NCI-H1930 (cell line): ENCODE data around the gene IQGAP2.
"Not testable (repeated sequence)": the region's sequence is repeated elsewhere in the genome, so short reads cannot be mapped to it uniquely, and the experiment has no call there.

Experiments
- DNase-seq, 2 experiments: peaks; one replicate each; lab custom pipeline; 2025; lab: John Stamatoyannopoulos, UW

IQGAP2 gene

GRCh38 chr5:76716456-76717157 lies 313.5 kb downstream of the IQGAP2 start:
- peak in 1 of 2 experiments; percentile 9 for DNase-seq

- DNase-seq = no peak
Observed at GRCh38 chr5:76717222-76718083, 314.4 kb downstream of the IQGAP2 start.

- no peak for DNase-seq
Observed at GRCh38 chr5:76718381-76718832, 315.3 kb downstream of the IQGAP2 start.

GRCh38 chr5:76718880-76719279 lies 315.8 kb downstream of the IQGAP2 start:
- DNase-seq = no peak

GRCh38 chr5:76720988-76721569 lies 318.0 kb downstream of the IQGAP2 start:
- no peak for DNase-seq

GRCh38 chr5:76723266-76723665 lies 320.2 kb downstream of the IQGAP2 start:
- DNase-seq = no peak

- no peak for DNase-seq
Observed at GRCh38 chr5:76723906-76724305, 320.8 kb downstream of the IQGAP2 start.

GRCh38 chr5:76724871-76725270 lies 321.8 kb downstream of the IQGAP2 start:
- no peak for DNase-seq

- no peak for DNase-seq
Observed at GRCh38 chr5:76728965-76729364, 325.9 kb downstream of the IQGAP2 start.

- no peak for DNase-seq
Observed at GRCh38 chr5:76729373-76730290, 326.5 kb downstream of the IQGAP2 start.

GRCh38 chr5:76732405-76733048 lies 329.4 kb downstream of the IQGAP2 start:
- DNase-seq = no peak

- DNase-seq = no peak
Observed at GRCh38 chr5:76733049-76733417, 329.9 kb downstream of the IQGAP2 start.

GRCh38 chr5:76735762-76736545 lies 332.9 kb downstream of the IQGAP2 start:
- DNase-seq = no peak

GRCh38 chr5:76736679-76737556 lies 333.8 kb downstream of the IQGAP2 start:
- peak in 1 of 2 experiments; percentile 3 for DNase-seq

GRCh38 chr5:76737846-76738245 lies 334.8 kb downstream of the IQGAP2 start:
- no peak for DNase-seq

- DNase-seq = not testable (repeated sequence)
Observed at GRCh38 chr5:76741506-76741905, 338.4 kb downstream of the IQGAP2 start.

- DNase-seq = no peak
Observed at GRCh38 chr5:76742583-76742982, 339.5 kb downstream of the IQGAP2 start.

- DNase-seq = no peak
Observed at GRCh38 chr5:76744632-76745031, 341.5 kb downstream of the IQGAP2 start.

GRCh38 chr5:76745670-76746069 lies 342.6 kb downstream of the IQGAP2 start:
- no peak for DNase-seq
